Measurements from ENCODE around the gene AFM.

Gene AFM

GRCh38 chr4:73523126-73523525 lies 41.6 kb downstream of the AFM start:
- H3K27me3 Mint-ChIP-seq (ENCODE audit: low read depth, poor library complexity) = no peaks in the 10 kb centered on the region
- H3K27ac Mint-ChIP-seq = no peak overlapping the region
- H3K9me3 Mint-ChIP-seq = peaks cover 9% of the 10 kb centered on the region
- H3K4me3 Mint-ChIP-seq = no peak overlapping the region
- H3K4me1 Mint-ChIP-seq = peaks cover 15% of the 10 kb centered on the region
- TF ChIP-seq, protein P1, sequence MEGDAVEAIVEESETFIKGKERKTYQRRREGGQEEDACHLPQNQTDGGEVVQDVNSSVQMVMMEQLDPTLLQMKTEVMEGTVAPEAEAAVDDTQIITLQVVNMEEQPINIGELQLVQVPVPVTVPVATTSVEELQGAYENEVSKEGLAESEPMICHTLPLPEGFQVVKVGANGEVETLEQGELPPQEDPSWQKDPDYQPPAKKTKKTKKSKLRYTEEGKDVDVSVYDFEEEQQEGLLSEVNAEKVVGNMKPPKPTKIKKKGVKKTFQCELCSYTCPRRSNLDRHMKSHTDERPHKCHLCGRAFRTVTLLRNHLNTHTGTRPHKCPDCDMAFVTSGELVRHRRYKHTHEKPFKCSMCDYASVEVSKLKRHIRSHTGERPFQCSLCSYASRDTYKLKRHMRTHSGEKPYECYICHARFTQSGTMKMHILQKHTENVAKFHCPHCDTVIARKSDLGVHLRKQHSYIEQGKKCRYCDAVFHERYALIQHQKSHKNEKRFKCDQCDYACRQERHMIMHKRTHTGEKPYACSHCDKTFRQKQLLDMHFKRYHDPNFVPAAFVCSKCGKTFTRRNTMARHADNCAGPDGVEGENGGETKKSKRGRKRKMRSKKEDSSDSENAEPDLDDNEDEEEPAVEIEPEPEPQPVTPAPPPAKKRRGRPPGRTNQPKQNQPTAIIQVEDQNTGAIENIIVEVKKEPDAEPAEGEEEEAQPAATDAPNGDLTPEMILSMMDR (IDR thresholded peaks at IDR 0.05) = no peak
- H3K36me3 Mint-ChIP-seq (ENCODE audit: low read depth) = no peaks in the 10 kb centered on the region
- no peak for DNase-seq

DNA sequence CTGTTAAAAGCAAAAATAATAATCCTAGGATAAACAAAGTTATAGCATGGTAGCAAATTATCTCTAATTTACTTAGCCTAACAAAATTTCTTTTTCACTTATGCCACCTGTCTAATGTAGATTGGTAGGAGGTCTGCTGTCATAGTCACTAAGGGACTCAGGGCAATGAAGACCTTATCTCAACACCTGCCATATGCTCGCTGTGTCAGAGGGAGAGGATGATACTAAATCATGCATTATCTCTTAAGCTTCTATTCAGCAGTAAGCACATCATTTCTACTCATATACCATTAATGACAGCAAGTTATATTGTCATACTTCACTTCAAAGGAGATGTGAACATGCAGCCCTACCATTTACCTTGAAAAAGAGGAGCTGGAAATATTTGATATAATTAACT lies 44.1 kb downstream of the AFM start:
- H3K27me3 Mint-ChIP-seq (ENCODE audit: low read depth, poor library complexity) = no peaks in the 10 kb centered on the region
- TF ChIP-seq, protein P1 (IDR thresholded peaks at IDR 0.05) = no peak
- H3K4me1 Mint-ChIP-seq = peaks cover 12% of the 10 kb centered on the region
- H3K36me3 Mint-ChIP-seq (ENCODE audit: low read depth) = no peaks in the 10 kb centered on the region
- H3K9me3 Mint-ChIP-seq = no peaks in the 10 kb centered on the region
- DNase-seq = no peak
- no peak overlapping the region for H3K27ac Mint-ChIP-seq
- no peak overlapping the region for H3K4me3 Mint-ChIP-seq

DNA sequence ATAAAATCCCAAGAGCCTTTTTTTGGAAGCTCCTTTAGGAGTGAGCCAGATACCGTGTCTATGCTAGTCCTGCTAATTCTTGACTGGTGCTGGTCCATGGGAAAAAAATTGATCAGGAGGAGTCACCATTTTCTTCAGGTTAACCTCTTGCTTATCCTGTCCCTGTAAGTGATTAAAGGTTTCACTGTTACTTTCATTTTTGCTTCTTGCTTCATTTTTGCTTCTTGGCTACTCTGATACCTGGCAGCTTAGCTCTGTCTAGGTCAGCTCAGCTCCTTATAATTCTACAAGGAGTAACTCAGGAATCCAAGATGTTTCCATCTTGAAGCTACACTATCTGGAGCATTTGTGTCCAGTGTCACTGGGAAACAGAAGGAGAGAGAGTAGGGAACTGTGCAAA lies 45.7 kb downstream of the AFM start:
- H3K4me3 Mint-ChIP-seq = no peak overlapping the region
- no peaks in the 10 kb centered on the region for H3K9me3 Mint-ChIP-seq
- no peak overlapping the region for H3K27ac Mint-ChIP-seq
- TF ChIP-seq, protein P1 (IDR thresholded peaks at IDR 0.05) = no peak
- no peaks in the 10 kb centered on the region for H3K27me3 Mint-ChIP-seq (ENCODE audit: low read depth, poor library complexity)
- no peaks in the 10 kb centered on the region for H3K4me1 Mint-ChIP-seq
- no peaks in the 10 kb centered on the region for H3K36me3 Mint-ChIP-seq (ENCODE audit: low read depth)
- no peak for DNase-seq

DNA sequence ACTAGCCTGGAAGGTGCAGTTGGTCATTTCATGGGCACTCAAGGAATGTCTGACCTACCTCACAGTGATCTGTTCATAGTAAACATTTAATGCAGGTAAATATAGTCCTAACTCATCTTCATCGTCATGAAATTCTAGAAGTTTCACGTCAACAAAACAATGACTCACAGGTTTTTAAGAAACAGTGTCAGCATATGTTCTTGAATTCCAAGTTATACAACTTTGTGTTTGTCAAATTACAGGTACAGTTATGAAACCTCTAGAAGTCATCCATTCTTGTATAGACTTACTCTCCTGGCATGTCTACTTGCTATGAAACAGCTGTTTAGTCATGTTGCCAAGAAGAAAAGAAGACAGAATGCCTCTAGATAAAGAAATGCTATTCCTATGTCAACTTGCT lies 46.6 kb downstream of the AFM start:
- Mint-ChIP-seq H3K9me3 (no peaks in the 10 kb centered on the region), H3K4me3 (no peak overlapping the region), H3K4me1 (no peaks in the 10 kb centered on the region), H3K27ac (no peak overlapping the region), H3K27me3 (ENCODE audit: low read depth, poor library complexity) (no peaks in the 10 kb centered on the region), H3K36me3 (ENCODE audit: low read depth) (no peaks in the 10 kb centered on the region)
- TF ChIP-seq, protein P1 (IDR thresholded peaks at IDR 0.05) = no peak
- DNase-seq = no peak

GRCh38 chr4:73533515-73534422 lies 52.2 kb downstream of the AFM start:
- TF ChIP-seq, protein P1 (IDR thresholded peaks at IDR 0.05) = no peak
- no peaks in the 10 kb centered on the region for H3K9me3 Mint-ChIP-seq
- no peak overlapping the region for H3K4me3 Mint-ChIP-seq
- H3K36me3 Mint-ChIP-seq (ENCODE audit: low read depth) = no peaks in the 10 kb centered on the region
- no peak overlapping the region for H3K27ac Mint-ChIP-seq
- peaks cover 20% of the 10 kb centered on the region for H3K4me1 Mint-ChIP-seq
- DNase-seq = no peak
- peaks cover 4% of the 10 kb centered on the region for H3K27me3 Mint-ChIP-seq (ENCODE audit: low read depth, poor library complexity)

DNA sequence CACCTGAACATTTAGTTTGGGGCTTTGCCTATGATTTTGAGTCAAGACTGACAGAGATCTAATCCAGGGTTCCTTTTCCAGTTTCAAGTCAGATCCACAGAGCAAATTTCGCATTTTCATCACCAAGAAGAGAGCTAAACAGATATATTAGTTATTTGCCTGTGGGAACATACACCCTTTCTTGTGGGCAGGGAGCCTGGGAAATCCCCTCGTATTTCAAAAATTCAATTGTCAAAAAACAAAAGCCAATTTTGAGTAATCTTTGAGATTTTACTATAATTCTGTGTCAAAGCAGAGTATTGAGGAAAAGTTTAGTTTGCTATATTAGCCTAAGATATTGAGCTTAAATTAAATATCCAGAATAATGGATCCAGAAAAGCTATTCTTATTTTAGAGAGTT lies 56.6 kb downstream of the AFM start:
- no peak overlapping the region for H3K4me3 Mint-ChIP-seq
- H3K4me1 Mint-ChIP-seq = peaks cover 26% of the 10 kb centered on the region
- TF ChIP-seq, protein P1 (IDR thresholded peaks at IDR 0.05) = no peak
- H3K36me3 Mint-ChIP-seq (ENCODE audit: low read depth) = no peaks in the 10 kb centered on the region
- H3K27me3 Mint-ChIP-seq (ENCODE audit: low read depth, poor library complexity) = peaks cover 4% of the 10 kb centered on the region
- no peaks in the 10 kb centered on the region for H3K9me3 Mint-ChIP-seq
- H3K27ac Mint-ChIP-seq = no peak overlapping the region
- no peak for DNase-seq

Data from nephron progenitor cell (in vitro differentiated cells).